IMR-90 (cell line): ENCODE data around the gene DDX21. TPM values are rescaled to one million over a fixed set of nuclear protein-coding genes. Genes with fewer than 3 reads are reported as not detected.
"Not testable (repeated sequence)": the region's sequence is repeated elsewhere in the genome, so short reads cannot be mapped to it uniquely, and the experiment has no call there.

Experiments
- ATAC-seq: fragments of 200-7000 bp; cut with Tn5 transposase; 2 replicates; pipeline ENCODE4 v1.9.1; 2020; ENCODE audit warnings: low read depth, mild to moderate bottlenecking, moderate library complexity
- BruUV-seq: library from RNA; stranded (reverse); fragments of 400-500 nt; replicated peaks from 2 replicates; lab custom pipeline; 2021; lab: Mats Ljungman, UMichigan
- CTCF ChIA-PET: fragments of 300-600 bp; formaldehyde crosslinking; extraction: SDS; loops from one replicate; lab custom pipeline; 2021; ENCODE audit warnings: antibody characterized with exemption; lab: Yijun Ruan, JAX
- POLR2A ChIA-PET: fragments of 300-600 bp; sonication (Branson Sonifier 250); formaldehyde crosslinking; loops from one replicate; lab custom pipeline; 2022; ENCODE audit warnings: antibody characterized with exemption; ENCODE audit not compliant: unreplicated experiment; lab: Charles Lee
- DNase-seq: peaks from one replicate; pipeline ENCODE4 v3.0.0; 2013
- H2AFZ ChIP-seq: replicated peaks from 2 replicates; pipeline ENCODE3; 2013; ENCODE audit warnings: low read length, mild to moderate bottlenecking; ENCODE audit not compliant: poor library complexity
- H2AK5ac ChIP-seq: 2 replicates; pipeline ENCODE4 v1.6.1; 2013; ENCODE audit warnings: low read depth, low read length, inconsistent platforms
- H2AK9ac ChIP-seq: replicated peaks from 2 replicates; pipeline ENCODE3; 2013; ENCODE audit warnings: mild to moderate bottlenecking, low read depth, low read length, moderate library complexity; ENCODE audit not compliant: poor library complexity
- H2BK120ac ChIP-seq: 2 replicates; pipeline ENCODE4 v1.6.1; 2013; ENCODE audit warnings: low read depth, low read length, inconsistent platforms
- H2BK15ac ChIP-seq: 3 replicates; pipeline ENCODE4 v1.6.1; 2013; ENCODE audit warnings: low read depth, low read length, inconsistent platforms
- H2BK20ac ChIP-seq: 2 replicates; pipeline ENCODE4 v1.6.1; 2013; ENCODE audit warnings: low read depth, mild to moderate bottlenecking, inconsistent platforms, low read length, moderate library complexity
- H2BK5ac ChIP-seq: 2 replicates; pipeline ENCODE4 v1.6.1; 2013; ENCODE audit warnings: mild to moderate bottlenecking, low read depth, low read length, inconsistent platforms; ENCODE audit not compliant: poor library complexity, severe bottlenecking
- H3K14ac ChIP-seq: replicated peaks from 2 replicates; pipeline ENCODE4 v1.6.1; 2013; ENCODE audit warnings: low read depth, low read length, inconsistent platforms
- H3K18ac ChIP-seq: 2 replicates; pipeline ENCODE4 v1.6.1; 2013; ENCODE audit warnings: low read depth, low read length, control low read depth
- H3K23ac ChIP-seq: 2 replicates; pipeline ENCODE4 v1.6.1; 2013; ENCODE audit warnings: low read depth, low read length, inconsistent platforms
- H3K27ac ChIP-seq: 2 replicates; pipeline ENCODE4 v1.5.1; 2013; ENCODE audit warnings: mild to moderate bottlenecking, control low read depth, low read length; ENCODE audit not compliant: insufficient read depth
- H3K27me3 ChIP-seq: 2 replicates; pipeline ENCODE4 v1.6.1; 2013; ENCODE audit warnings: low read length; ENCODE audit not compliant: control insufficient read depth, insufficient read depth
- H3K36me3 ChIP-seq: 2 replicates; pipeline ENCODE4 v1.6.1; 2013; ENCODE audit warnings: low read length, mixed read lengths; ENCODE audit not compliant: control insufficient read depth, insufficient read depth
- H3K4ac ChIP-seq: 2 replicates; pipeline ENCODE4 v1.6.1; 2013; ENCODE audit warnings: low read depth, low read length, inconsistent platforms
- H3K4me1 ChIP-seq: 2 replicates; pipeline ENCODE4 v1.6.1; 2013; ENCODE audit warnings: low read length, mixed read lengths; ENCODE audit not compliant: control insufficient read depth, insufficient read depth
- H3K4me2 ChIP-seq: 2 replicates; pipeline ENCODE4 v1.6.1; 2013; ENCODE audit warnings: low read depth, mild to moderate bottlenecking, control low read depth, low read length, moderate library complexity
- H3K4me3 ChIP-seq: 2 replicates; pipeline ENCODE4 v1.5.1; 2013; ENCODE audit warnings: low read depth, mild to moderate bottlenecking, control low read depth, low read length, moderate library complexity; ENCODE audit not compliant: insufficient read depth
- H3K56ac ChIP-seq: 2 replicates; pipeline ENCODE4 v1.6.1; 2013; ENCODE audit warnings: low read length, inconsistent platforms; ENCODE audit not compliant: insufficient read depth; ENCODE audit errors: extremely low read depth
- H3K79me1 ChIP-seq, 2 experiments: 2 replicates each; pipeline ENCODE4 v1.6.1; 2013; ENCODE audit warnings: low read length in 2 of 2, inconsistent platforms in 1 of 2, low read depth in 1 of 2
- H3K9ac ChIP-seq: 2 replicates; pipeline ENCODE4 v1.6.1; 2013; ENCODE audit warnings: low read depth, low read length, control low read depth
- H3K9me1 ChIP-seq: 2 replicates; pipeline ENCODE4 v1.6.1; 2013; ENCODE audit warnings: low read length, inconsistent platforms; ENCODE audit not compliant: insufficient read depth
- H3K9me3 ChIP-seq: 2 replicates; pipeline ENCODE4 v1.6.1; 2013; ENCODE audit warnings: low read length; ENCODE audit not compliant: control insufficient read depth, insufficient read depth
- H4K20me1 ChIP-seq: 2 replicates; pipeline ENCODE4 v1.6.1; 2013; ENCODE audit warnings: low read length, inconsistent platforms; ENCODE audit not compliant: insufficient read depth
- H4K5ac ChIP-seq: 2 replicates; pipeline ENCODE4 v1.6.1; 2013; ENCODE audit warnings: mild to moderate bottlenecking, low read depth, low read length, control low read depth
- H4K8ac ChIP-seq, 2 experiments: 2 replicates each; pipeline ENCODE4 v1.6.1; 2013; ENCODE audit warnings: low read depth in 2 of 2, low read length in 2 of 2, control low read depth in 1 of 2, inconsistent platforms in 1 of 2
- H4K91ac ChIP-seq: 2 replicates; pipeline ENCODE4 v1.6.1; 2013; ENCODE audit warnings: low read depth, low read length, inconsistent platforms; ENCODE audit not compliant: insufficient read depth
- WGBS, 2 experiments: methylation state at CpG; one replicate each; pipeline versions ENCODE4 v1.1.5 to v1.1.7; 2013; ENCODE audit warnings: missing lambda C conversion rate in 2 of 2; ENCODE audit not compliant: insufficient read length in 1 of 2; ENCODE audit errors: extremely low coverage in 2 of 2; 5-methylcytosine and 5-hydroxymethylcytosine counted together
- dilution Hi-C: fragments of 300-500 bp; cut with HindIII; formaldehyde crosslinking; loops from one replicate; pipeline ENCODE4 v1.14.3; 2018; ENCODE audit warnings: low sequenced_read_pairs; ENCODE audit not compliant: unreplicated experiment
- in situ Hi-C: fragments of 300-500 bp; cut with MboI; formaldehyde crosslinking; loops from 3 replicates; pipeline ENCODE4 v1.14.3; 2019; ENCODE audit warnings: low sequenced_read_pairs, inconsistent platforms, mixed read lengths
- intact Hi-C: fragments of 100-400 bp; cut with micrococcal nuclease; formaldehyde crosslinking; loops from 2 replicates; pipeline ENCODE4 v1.10.0; 2022
- polyA plus RNA-seq, 3 experiments: library from polyadenylated mRNA; depleted of rRNA; stranded (reverse); fragments of >200 nt; gene quantifications; 2 replicates each; pipeline ENCODE4 v1.2.3, GENCODE V29; 2012; ENCODE audit warnings: low replicate concordance in 1 of 3
- total RNA-seq: library from RNA; depleted of rRNA; stranded (reverse); fragments of >200 nt; gene quantifications from 2 replicates; pipeline ENCODE4 v1.2.3, GENCODE V29; 2012

DDX21 gene
- total and polyA plus RNA-seq, 2 of the 4 experiments (the other 2 are of a cell fraction): 43.2 to 73.7 TPM

DNA sequence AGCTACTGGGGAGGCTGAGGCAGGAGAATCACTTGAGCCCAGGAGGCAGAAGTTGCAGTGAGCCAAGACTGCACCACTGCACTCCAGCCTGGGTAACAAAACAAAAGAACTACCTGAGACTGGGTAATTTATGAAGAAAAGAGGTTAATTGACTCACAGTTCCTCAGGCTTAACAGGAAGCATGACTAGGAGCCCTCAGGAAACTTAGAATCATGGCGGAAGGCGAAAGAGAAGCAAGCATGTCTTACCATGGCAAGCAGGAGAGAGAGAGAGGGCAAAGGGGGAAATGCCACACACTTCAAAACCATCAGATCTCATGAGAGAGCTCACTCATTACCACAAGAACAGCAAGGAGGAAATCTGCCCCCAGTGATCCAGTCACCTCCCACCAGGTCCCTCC is 56.8 kb downstream of the DDX21 start:
- H3K23ac ChIP-seq, H4K91ac ChIP-seq, H2AK9ac ChIP-seq, POLR2A ChIA-PET, H2BK15ac ChIP-seq, H3K9me1 ChIP-seq, H3K4ac ChIP-seq, H3K9me3 ChIP-seq, in situ Hi-C loops, H3K14ac ChIP-seq, DNase-seq, H4K5ac ChIP-seq, H4K8ac ChIP-seq, H3K56ac ChIP-seq, H3K4me1 ChIP-seq, H4K20me1 ChIP-seq, H3K9ac ChIP-seq, H2BK20ac ChIP-seq, H3K4me2 ChIP-seq, H3K27me3 ChIP-seq, H3K27ac ChIP-seq, H3K18ac ChIP-seq, H2AFZ ChIP-seq, BruUV-seq, H3K4me3 ChIP-seq, CTCF ChIA-PET, H2AK5ac ChIP-seq, ATAC-seq, H2BK120ac ChIP-seq, H2BK5ac ChIP-seq: not testable (repeated sequence)
- H3K36me3 ChIP-seq: peaks cover 28% of the 10 kb centered on the region
- WGBS, 2 experiments: no CpG with 5 or more reads among the region's 2 CpGs
- H3K79me1 ChIP-seq: peaks cover 12 to 23% of the 10 kb centered on the region in 2 experiments; a peak in 3 of 4 replicates
- dilution Hi-C loops (loop anchor here (25.0 kb wide), 1 partner anchor 100 kb away; the partner anchor contains the start of gene VPS26A), intact Hi-C loops (loop anchor here (5.0 kb wide), 1 partner anchor 35 kb away; no protein-coding TSS in a partner anchor)
